Panc1 (cell line): ENCODE data around the gene GABARAP. TPM values are rescaled to one million over a fixed set of nuclear protein-coding genes. Genes with fewer than 3 reads are reported as not detected.

Source experiments
- ATAC-seq: fragments of 200-7000 bp; cut with Tn5 transposase; 2 replicates; pipeline ENCODE4 v1.9.1; 2020; ENCODE audit warnings: mild to moderate bottlenecking, moderate library complexity
- BruUV-seq: library from RNA; stranded (reverse); fragments of 400-500 nt; replicated peaks from 2 replicates; lab custom pipeline; 2021; lab: Mats Ljungman, UMichigan
- CTCF ChIA-PET: fragments of 300-600 bp; sonication (Branson Sonifier 250); formaldehyde crosslinking; loops from one replicate; lab custom pipeline; 2022; ENCODE audit warnings: antibody characterized with exemption; lab: Charles Lee
- POLR2A ChIA-PET: fragments of 300-600 bp; sonication (Branson Sonifier 250); formaldehyde crosslinking; loops from one replicate; lab custom pipeline; 2022; ENCODE audit warnings: antibody characterized with exemption; lab: Charles Lee
- DNase-seq: peaks from one replicate; pipeline ENCODE4 v3.0.0-alpha.2; 2010; ENCODE audit warnings: low read depth, low spot score
- H3K27ac ChIP-seq: 2 replicates; pipeline ENCODE4 v1.5.1; 2011; ENCODE audit warnings: mild to moderate bottlenecking, low read length, inconsistent platforms
- H3K27me3 ChIP-seq: fragments of 200-500 bp; sonication (Bioruptor generic); 2 replicates; pipeline ENCODE4 v1.6.0; 2014; ENCODE audit warnings: low read length, inconsistent platforms; ENCODE audit not compliant: control insufficient read depth, insufficient read depth
- H3K36me3 ChIP-seq: fragments of 200-500 bp; sonication (Bioruptor generic); 2 replicates; pipeline ENCODE4 v1.5.1; 2014; ENCODE audit warnings: inconsistent platforms, mild to moderate bottlenecking, low read length, moderate library complexity; ENCODE audit not compliant: control insufficient read depth, insufficient read depth
- H3K4me1 ChIP-seq: 2 replicates; pipeline ENCODE4 v1.5.1; 2011; ENCODE audit warnings: inconsistent platforms, mild to moderate bottlenecking, low read length, moderate library complexity; ENCODE audit not compliant: control insufficient read depth, insufficient read depth
- H3K4me3 ChIP-seq, 2 experiments: 2 replicates each; pipeline ENCODE4 v1.5.1; 2011 to 2012; ENCODE audit warnings: low read depth in 2 of 2, low read length in 2 of 2, mild to moderate bottlenecking in 2 of 2, inconsistent platforms in 1 of 2, moderate library complexity in 1 of 2
- H3K9me3 ChIP-seq: fragments of 200-500 bp; sonication (Bioruptor generic); 2 replicates; pipeline ENCODE4 v1.5.1; 2014; ENCODE audit warnings: low read depth, mild to moderate bottlenecking, inconsistent platforms, low read length, moderate library complexity; ENCODE audit not compliant: control insufficient read depth, insufficient read depth
- CTCF ChIP-seq: fragments of 450-650 bp; IDR thresholded peaks from 2 replicates; pipeline ENCODE4 v1.5.1; 2017; ENCODE audit warnings: mild to moderate bottlenecking
- POLR2AphosphoS5 ChIP-seq: IDR thresholded peaks from 2 replicates; pipeline ENCODE4 v1.6.1; 2012; ENCODE audit warnings: mild to moderate bottlenecking, low read depth, low read length, moderate library complexity
- REST ChIP-seq, 2 experiments: IDR thresholded peaks; 2 replicates each; pipeline ENCODE4 v1.6.1; 2011 to 2012; ENCODE audit warnings: low read depth in 2 of 2, control low read depth in 1 of 2, low read length in 1 of 2, mild to moderate bottlenecking in 1 of 2, moderate library complexity in 1 of 2; ENCODE audit not compliant: insufficient read depth in 1 of 2
- SIN3A ChIP-seq: IDR thresholded peaks from 2 replicates; pipeline ENCODE4 v1.6.1; 2012; ENCODE audit warnings: low read depth, mild to moderate bottlenecking, low read length, moderate library complexity, borderline replicate concordance; ENCODE audit not compliant: insufficient read depth
- TCF7L2 ChIP-seq: IDR thresholded peaks from 2 replicates; pipeline ENCODE4 v1.6.1; 2011; ENCODE audit warnings: mild to moderate bottlenecking, low read depth, low read length, inconsistent platforms
- in situ Hi-C: cut with HindIII; loops from 2 replicates; pipeline ENCODE4 v1.10.0; 2016; ENCODE audit warnings: low sequenced_read_pairs, low pct_unique_long_range_greater_than_20kb
- intact Hi-C: fragments of 100-400 bp; cut with micrococcal nuclease; formaldehyde crosslinking; loops from one replicate; pipeline ENCODE4 v1.10.0; 2022; ENCODE audit not compliant: unreplicated experiment
- total RNA-seq: library from RNA; stranded (reverse); gene quantifications from one replicate; pipeline ENCODE4 v1.2.1, GENCODE V29; 2021; ENCODE audit not compliant: unreplicated experiment

Gene GABARAP
- total RNA-seq, 1 experiment from 2014 or later: 289 TPM

GRCh38 chr17:7228920-7229319 is 13.3 kb downstream of the GABARAP start:
- H3K4me3 ChIP-seq: no peak overlapping the region
- ChIA-PET CTCF (no interaction called here), POLR2A (no interaction called here)
- intact Hi-C loops (no loop called here), in situ Hi-C loops (no loop called here)
- no peaks in the 10 kb centered on the region for H3K9me3 ChIP-seq
- no peaks in the 10 kb centered on the region; the same call in 1 of the 2 replicates for H3K36me3 ChIP-seq
- no peak for TF ChIP-seq CTCF
- TF ChIP-seq POLR2AphosphoS5: no peak
- TF ChIP-seq SIN3A: no peak
- no peak for TF ChIP-seq REST (IDR thresholded peaks at IDR 0.05; ENCODE audit: insufficient read depth in 1 of 2, low read depth in 2 of 2, low read length in 1 of 2)
- no peak for TF ChIP-seq TCF7L2
- ATAC-seq: no peak
- H3K4me1 ChIP-seq: peaks cover 27% of the 10 kb centered on the region
- no peak for DNase-seq
- no TSS peak for BruUV-seq
- no peaks in the 10 kb centered on the region for H3K27me3 ChIP-seq
- no peak overlapping the region for H3K27ac ChIP-seq

GRCh38 chr17:7226721-7227710 is 15.2 kb downstream of the GABARAP start:
- Histone ChIP-seq H3K4me1 (peaks cover 39% of the 10 kb centered on the region), H3K36me3 (no peaks in the 10 kb centered on the region; the same call in 1 of the 2 replicates), H3K4me3 (no peak overlapping the region), H3K27me3 (no peaks in the 10 kb centered on the region), H3K9me3 (no peaks in the 10 kb centered on the region), H3K27ac (no peak overlapping the region)
- ATAC-seq (no peak), DNase-seq (no peak)
- BruUV-seq: no TSS peak
- intact Hi-C loops: no loop called here
- TF ChIP-seq POLR2AphosphoS5 (no peak), CTCF (no peak), SIN3A (no peak), TCF7L2 (no peak), REST (IDR thresholded peaks at IDR 0.05; ENCODE audit: insufficient read depth in 1 of 2, low read depth in 2 of 2, low read length in 1 of 2) (no peak)
- CTCF ChIA-PET: no interaction called here
- in situ Hi-C loops: no loop called here
- POLR2A ChIA-PET: no interaction called here
